SK-N-SH (cell line): ENCODE data around the gene ATG7. TPM values are rescaled to one million over a fixed set of nuclear protein-coding genes. Genes with fewer than 3 reads are reported as not detected.

Source experiments
- CTCF ChIA-PET: fragments of 300-600, 350-600 bp; formaldehyde crosslinking; extraction: SDS; loops from one replicate; lab custom pipeline; 2021; lab: Yijun Ruan, JAX
- POLR2A ChIA-PET: fragments of 350-600 bp; sonication (Branson Sonifier 250); formaldehyde crosslinking; extraction: SDS; loops from one replicate; lab custom pipeline; 2020; ENCODE audit warnings: antibody characterized with exemption, inconsistent platforms; lab: Yijun Ruan, JAX
- DNase-seq: peaks from one replicate; pipeline ENCODE4 v3.0.0; 2012
- H2AFZ ChIP-seq: fragments of 200-600 bp; sonication (generic); 2 replicates; pipeline ENCODE4 v1.8.1; 2016; ENCODE audit warnings: antibody characterized with exemption, mild to moderate bottlenecking, low read depth
- H3F3A ChIP-seq: fragments of 200-600 bp; sonication (generic); replicated peaks from 2 replicates; pipeline ENCODE3; 2016; ENCODE audit warnings: antibody characterized with exemption, mild to moderate bottlenecking; ENCODE audit not compliant: insufficient read depth
- H3K27ac ChIP-seq, 2 experiments: fragments of 200-500 bp in 1 of 2; fragments of 200-600 bp in 1 of 2; sonication (Bioruptor generic) in 1 of 2; sonication (generic), shearing (Covaris generic) in 1 of 2; 2 replicates each; pipeline versions ENCODE4 v1.5.1 to v1.6.1; 2014 to 2016; ENCODE audit warnings: low read depth in 2 of 2, inconsistent platforms in 1 of 2, low read length in 1 of 2, mild to moderate bottlenecking in 1 of 2, mixed read lengths in 1 of 2
- H3K27me3 ChIP-seq: fragments of 200-600 bp; sonication (generic), shearing (Covaris generic); 2 replicates; pipeline ENCODE4 v1.6.1; 2016; ENCODE audit warnings: mixed run types; ENCODE audit not compliant: insufficient read depth
- H3K36me3 ChIP-seq, 2 experiments: fragments of 200-500 bp in 1 of 2; fragments of 200-600 bp in 1 of 2; sonication (Bioruptor generic) in 1 of 2; sonication (generic) in 1 of 2; replicated peaks in 1 of 2; 2 replicates each; pipeline versions ENCODE3 to v1.5.1; 2014 to 2016; ENCODE audit warnings: low read length in 1 of 2, mild to moderate bottlenecking in 1 of 2; ENCODE audit not compliant: insufficient read depth in 2 of 2, control insufficient read depth in 1 of 2
- H3K4me1 ChIP-seq, 2 experiments: fragments of 200-500 bp in 1 of 2; fragments of 200-600 bp in 1 of 2; sonication (Bioruptor generic) in 1 of 2; sonication (generic), shearing (Covaris generic) in 1 of 2; 2 replicates each; pipeline versions ENCODE4 v1.5.1 to v1.6.1; 2014 to 2016; ENCODE audit warnings: low read depth in 1 of 2, low read length in 1 of 2, mixed run types in 1 of 2; ENCODE audit not compliant: insufficient read depth in 2 of 2, control insufficient read depth in 1 of 2
- H3K4me2 ChIP-seq: fragments of 200-600 bp; sonication (generic), shearing (Covaris generic); 2 replicates; pipeline ENCODE4 v1.6.1; 2017; ENCODE audit warnings: mixed run types
- H3K4me3 ChIP-seq, 2 experiments: fragments of 200-500 bp in 1 of 2; fragments of 200-600 bp in 1 of 2; sonication (Bioruptor generic) in 1 of 2; sonication (generic), shearing (Covaris generic) in 1 of 2; 2 replicates each; pipeline versions ENCODE4 v1.5.1 to v1.8.1; 2014 to 2016; ENCODE audit warnings: low read depth in 2 of 2, inconsistent platforms in 1 of 2, low read length in 1 of 2, mild to moderate bottlenecking in 1 of 2, mixed read lengths in 1 of 2, moderate library complexity in 1 of 2
- H3K79me2 ChIP-seq: fragments of 200-600 bp; sonication (generic); 2 replicates; pipeline ENCODE4 v1.8.1; 2017; ENCODE audit warnings: mild to moderate bottlenecking; ENCODE audit not compliant: insufficient read depth
- H3K9ac ChIP-seq: fragments of 200-600 bp; sonication (generic); 2 replicates; pipeline ENCODE4 v1.6.1; 2017; ENCODE audit warnings: mixed run types
- H3K9me2 ChIP-seq: fragments of 200-600 bp; sonication (generic); 2 replicates; pipeline ENCODE4 v1.6.1; 2017; ENCODE audit warnings: mixed run types
- H3K9me3 ChIP-seq: fragments of 200-600 bp; sonication (generic); 2 replicates; pipeline ENCODE4 v1.6.1; 2017; ENCODE audit warnings: mixed run types, mild to moderate bottlenecking, moderate library complexity
- H4K20me1 ChIP-seq: fragments of 200-600 bp; sonication (generic); 2 replicates; pipeline ENCODE4 v1.6.1; 2017; ENCODE audit warnings: mild to moderate bottlenecking, mixed run types; ENCODE audit not compliant: insufficient read depth
- ELF1 ChIP-seq: IDR thresholded peaks from 2 replicates; pipeline ENCODE4 v1.4.0; 2012
- EP300 ChIP-seq, 2 experiments: IDR thresholded peaks; 2 replicates each; pipeline versions ENCODE4 v1.4.0 to v1.6.1; 2012; ENCODE audit warnings: borderline replicate concordance in 1 of 2, low read depth in 1 of 2, low read length in 1 of 2
- EZH2phosphoT487 ChIP-seq: fragments of 200-600 bp; sonication (generic); IDR thresholded peaks from 2 replicates; pipeline ENCODE4 v1.6.1; 2017; ENCODE audit warnings: low read depth, mixed run types, mild to moderate bottlenecking, antibody characterized with exemption, moderate library complexity, borderline replicate concordance
- FOSL2 ChIP-seq: IDR thresholded peaks from 2 replicates; pipeline ENCODE4 v1.4.0; 2012; ENCODE audit warnings: low read depth, mild to moderate bottlenecking, moderate library complexity, borderline replicate concordance
- GABPA ChIP-seq: IDR thresholded peaks from 2 replicates; pipeline ENCODE4 v1.4.0; 2012; ENCODE audit warnings: low read depth, mild to moderate bottlenecking
- JUND ChIP-seq: IDR thresholded peaks from 2 replicates; pipeline ENCODE4 v1.4.0; 2012
- MEF2A ChIP-seq: IDR thresholded peaks from 2 replicates; pipeline ENCODE4 v1.4.0; 2012; ENCODE audit warnings: low read depth, borderline replicate concordance
- NFIC ChIP-seq: IDR thresholded peaks from 2 replicates; pipeline ENCODE4 v1.4.0; 2012; ENCODE audit warnings: borderline replicate concordance
- RAD21 ChIP-seq: IDR thresholded peaks from 2 replicates; pipeline ENCODE4 v1.6.1; 2012; ENCODE audit warnings: mild to moderate bottlenecking, low read length
- RXRA ChIP-seq: IDR thresholded peaks from 2 replicates; pipeline ENCODE4 v1.4.0; 2012; ENCODE audit warnings: low read depth, mild to moderate bottlenecking, borderline replicate concordance
- SIN3A ChIP-seq: IDR thresholded peaks from 2 replicates; pipeline ENCODE4 v1.6.1; 2012; ENCODE audit warnings: low read depth, mild to moderate bottlenecking, low read length, moderate library complexity, borderline replicate concordance
- TAF1 ChIP-seq: IDR thresholded peaks from 2 replicates; pipeline ENCODE4 v1.6.1; 2012; ENCODE audit warnings: low read depth, mild to moderate bottlenecking, low read length, moderate library complexity, borderline replicate concordance
- TCF12 ChIP-seq: IDR thresholded peaks from 2 replicates; pipeline ENCODE4 v1.4.0; 2012
- TEAD4 ChIP-seq: IDR thresholded peaks from 2 replicates; pipeline ENCODE4 v1.4.0; 2012; ENCODE audit warnings: mild to moderate bottlenecking, borderline replicate concordance; ENCODE audit not compliant: insufficient read depth
- YY1 ChIP-seq: IDR thresholded peaks from 2 replicates; pipeline ENCODE4 v1.4.0; 2012; ENCODE audit warnings: low read depth, mild to moderate bottlenecking
- WGBS: methylation state at CpG from one replicate; pipeline ENCODE4 v1.1.6; 2017; ENCODE audit warnings: low lambda C conversion rate; 5-methylcytosine and 5-hydroxymethylcytosine counted together
- polyA plus RNA-seq, 3 experiments: library from polyadenylated mRNA; depleted of rRNA; stranded (reverse); fragments of >200 nt; gene quantifications; 2 replicates each; pipeline ENCODE4 v1.2.3, GENCODE V29; 2012
- TF ChIP-seq, protein P1 (sequence below): IDR thresholded peaks from 2 replicates; pipeline ENCODE4 v1.6.1; 2012; ENCODE audit warnings: mild to moderate bottlenecking, low read depth, low read length, moderate library complexity
- TF ChIP-seq, protein P2 (sequence below): IDR thresholded peaks from 2 replicates; pipeline ENCODE4 v1.4.0; 2012; ENCODE audit warnings: low read depth, borderline replicate concordance
- TF ChIP-seq, protein P3 (sequence below): IDR thresholded peaks from 2 replicates; pipeline ENCODE4 v1.4.0; 2012; ENCODE audit warnings: low read depth, borderline replicate concordance
- TF ChIP-seq, protein P4 (sequence below): IDR thresholded peaks from 2 replicates; pipeline ENCODE4 v1.4.0; 2012; ENCODE audit warnings: low read depth
- TF ChIP-seq, protein P5 (sequence below): fragments of 200-600 bp; sonication (generic); IDR thresholded peaks from 2 replicates; pipeline ENCODE4 v1.6.1; 2017; ENCODE audit warnings: antibody characterized with exemption, mild to moderate bottlenecking, moderate library complexity
- TF ChIP-seq, protein P6 (sequence below): IDR thresholded peaks from 2 replicates; pipeline ENCODE4; 2012

ATG7 gene
- polyA plus RNA-seq, 1 of the 3 experiments (the other 2 are of a cell fraction): 29.5 TPM

DNA sequence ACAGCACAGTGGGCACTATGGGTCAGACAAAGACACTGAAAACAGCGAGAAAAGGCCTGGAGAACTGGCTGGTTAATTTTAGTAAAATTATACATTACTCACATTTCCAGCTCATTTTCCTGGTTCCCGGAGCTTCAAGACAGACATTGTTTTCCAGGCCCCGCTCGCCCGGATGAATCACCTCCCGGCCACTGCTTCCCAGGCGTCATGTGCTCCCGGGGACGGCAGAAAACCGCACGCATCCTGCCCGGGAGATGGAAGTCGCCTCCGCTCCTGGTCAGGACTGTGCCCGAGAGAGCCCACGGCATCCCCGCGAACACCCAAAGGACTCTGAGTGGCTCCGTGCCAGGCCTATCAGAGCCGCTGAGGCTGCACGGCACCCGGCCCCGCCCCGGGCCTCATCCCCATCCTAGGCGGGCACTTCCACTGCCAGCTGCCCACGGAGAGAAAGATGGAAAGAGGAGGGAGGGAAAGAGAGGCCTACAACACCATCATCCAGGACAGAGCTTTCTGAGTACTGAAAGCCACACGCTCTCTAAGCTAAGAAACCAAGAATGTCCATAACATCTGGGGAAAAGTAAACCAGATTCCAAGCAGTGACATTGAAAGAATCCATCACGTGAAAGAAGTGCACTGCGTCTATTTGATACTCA is 296.4 kb downstream of the ATG7 start:
- Histone ChIP-seq H2AFZ (no peak overlapping the region), H3K79me2 (peaks cover 90% of the 10 kb centered on the region), H3K9me3 (no peaks in the 10 kb centered on the region), H3F3A (peaks cover 33% of the 10 kb centered on the region), H3K4me2 (peak overlapping the region; percentile 81), H3K9ac (peak overlapping the region; percentile 75), H3K4me3 (peak overlapping the region; percentile 20 to 59; a peak in 3 of 4 replicates), H3K36me3 (peaks cover 10 to 25% of the 10 kb centered on the region in 2 experiments), H3K27ac (peak overlapping the region; percentile 77 to 99), H4K20me1 (peaks cover 28% of the 10 kb centered on the region), H3K4me1 (peaks cover 14 to 15% of the 10 kb centered on the region in 2 experiments; a peak in 3 of 4 replicates), H3K27me3 (no peaks in the 10 kb centered on the region), H3K9me2 (no peaks in the 10 kb centered on the region)
- TF ChIP-seq, protein P1, sequence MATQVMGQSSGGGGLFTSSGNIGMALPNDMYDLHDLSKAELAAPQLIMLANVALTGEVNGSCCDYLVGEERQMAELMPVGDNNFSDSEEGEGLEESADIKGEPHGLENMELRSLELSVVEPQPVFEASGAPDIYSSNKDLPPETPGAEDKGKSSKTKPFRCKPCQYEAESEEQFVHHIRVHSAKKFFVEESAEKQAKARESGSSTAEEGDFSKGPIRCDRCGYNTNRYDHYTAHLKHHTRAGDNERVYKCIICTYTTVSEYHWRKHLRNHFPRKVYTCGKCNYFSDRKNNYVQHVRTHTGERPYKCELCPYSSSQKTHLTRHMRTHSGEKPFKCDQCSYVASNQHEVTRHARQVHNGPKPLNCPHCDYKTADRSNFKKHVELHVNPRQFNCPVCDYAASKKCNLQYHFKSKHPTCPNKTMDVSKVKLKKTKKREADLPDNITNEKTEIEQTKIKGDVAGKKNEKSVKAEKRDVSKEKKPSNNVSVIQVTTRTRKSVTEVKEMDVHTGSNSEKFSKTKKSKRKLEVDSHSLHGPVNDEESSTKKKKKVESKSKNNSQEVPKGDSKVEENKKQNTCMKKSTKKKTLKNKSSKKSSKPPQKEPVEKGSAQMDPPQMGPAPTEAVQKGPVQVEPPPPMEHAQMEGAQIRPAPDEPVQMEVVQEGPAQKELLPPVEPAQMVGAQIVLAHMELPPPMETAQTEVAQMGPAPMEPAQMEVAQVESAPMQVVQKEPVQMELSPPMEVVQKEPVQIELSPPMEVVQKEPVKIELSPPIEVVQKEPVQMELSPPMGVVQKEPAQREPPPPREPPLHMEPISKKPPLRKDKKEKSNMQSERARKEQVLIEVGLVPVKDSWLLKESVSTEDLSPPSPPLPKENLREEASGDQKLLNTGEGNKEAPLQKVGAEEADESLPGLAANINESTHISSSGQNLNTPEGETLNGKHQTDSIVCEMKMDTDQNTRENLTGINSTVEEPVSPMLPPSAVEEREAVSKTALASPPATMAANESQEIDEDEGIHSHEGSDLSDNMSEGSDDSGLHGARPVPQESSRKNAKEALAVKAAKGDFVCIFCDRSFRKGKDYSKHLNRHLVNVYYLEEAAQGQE: peak; percentile 28; the same call in 1 of the 2 replicates
- TF ChIP-seq TCF12: peak; percentile 61
- peak; percentile 13; the same call in 1 of the 2 replicates for TF ChIP-seq ELF1
- TF ChIP-seq TEAD4: no peak; the same call in none of the 2 replicates
- TF ChIP-seq RAD21: no peak
- peak; percentile 48; the same call in 1 of the 2 replicates for TF ChIP-seq TAF1
- TF ChIP-seq NFIC: peak; percentile 70
- 0 out of 2 replicates have a peak, but pooled peaks have one; percentile 12 for TF ChIP-seq YY1
- TF ChIP-seq EZH2phosphoT487: no peak
- peak; percentile 70; the same call in 1 of the 2 replicates for TF ChIP-seq JUND
- TF ChIP-seq, protein P2, sequence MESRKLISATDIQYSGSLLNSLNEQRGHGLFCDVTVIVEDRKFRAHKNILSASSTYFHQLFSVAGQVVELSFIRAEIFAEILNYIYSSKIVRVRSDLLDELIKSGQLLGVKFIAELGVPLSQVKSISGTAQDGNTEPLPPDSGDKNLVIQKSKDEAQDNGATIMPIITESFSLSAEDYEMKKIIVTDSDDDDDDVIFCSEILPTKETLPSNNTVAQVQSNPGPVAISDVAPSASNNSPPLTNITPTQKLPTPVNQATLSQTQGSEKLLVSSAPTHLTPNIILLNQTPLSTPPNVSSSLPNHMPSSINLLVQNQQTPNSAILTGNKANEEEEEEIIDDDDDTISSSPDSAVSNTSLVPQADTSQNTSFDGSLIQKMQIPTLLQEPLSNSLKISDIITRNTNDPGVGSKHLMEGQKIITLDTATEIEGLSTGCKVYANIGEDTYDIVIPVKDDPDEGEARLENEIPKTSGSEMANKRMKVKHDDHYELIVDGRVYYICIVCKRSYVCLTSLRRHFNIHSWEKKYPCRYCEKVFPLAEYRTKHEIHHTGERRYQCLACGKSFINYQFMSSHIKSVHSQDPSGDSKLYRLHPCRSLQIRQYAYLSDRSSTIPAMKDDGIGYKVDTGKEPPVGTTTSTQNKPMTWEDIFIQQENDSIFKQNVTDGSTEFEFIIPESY: 0 out of 2 replicates have a peak, but pooled peaks have one; percentile 60
- TF ChIP-seq RXRA: no peak
- TF ChIP-seq, protein P3, sequence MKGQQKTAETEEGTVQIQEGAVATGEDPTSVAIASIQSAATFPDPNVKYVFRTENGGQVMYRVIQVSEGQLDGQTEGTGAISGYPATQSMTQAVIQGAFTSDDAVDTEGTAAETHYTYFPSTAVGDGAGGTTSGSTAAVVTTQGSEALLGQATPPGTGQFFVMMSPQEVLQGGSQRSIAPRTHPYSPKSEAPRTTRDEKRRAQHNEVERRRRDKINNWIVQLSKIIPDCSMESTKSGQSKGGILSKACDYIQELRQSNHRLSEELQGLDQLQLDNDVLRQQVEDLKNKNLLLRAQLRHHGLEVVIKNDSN: peak; percentile 77
- TF ChIP-seq, protein P4, sequence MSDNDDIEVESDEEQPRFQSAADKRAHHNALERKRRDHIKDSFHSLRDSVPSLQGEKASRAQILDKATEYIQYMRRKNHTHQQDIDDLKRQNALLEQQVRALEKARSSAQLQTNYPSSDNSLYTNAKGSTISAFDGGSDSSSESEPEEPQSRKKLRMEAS: peak; percentile 70
- peak; percentile 85 for TF ChIP-seq FOSL2
- TF ChIP-seq, protein P5, sequence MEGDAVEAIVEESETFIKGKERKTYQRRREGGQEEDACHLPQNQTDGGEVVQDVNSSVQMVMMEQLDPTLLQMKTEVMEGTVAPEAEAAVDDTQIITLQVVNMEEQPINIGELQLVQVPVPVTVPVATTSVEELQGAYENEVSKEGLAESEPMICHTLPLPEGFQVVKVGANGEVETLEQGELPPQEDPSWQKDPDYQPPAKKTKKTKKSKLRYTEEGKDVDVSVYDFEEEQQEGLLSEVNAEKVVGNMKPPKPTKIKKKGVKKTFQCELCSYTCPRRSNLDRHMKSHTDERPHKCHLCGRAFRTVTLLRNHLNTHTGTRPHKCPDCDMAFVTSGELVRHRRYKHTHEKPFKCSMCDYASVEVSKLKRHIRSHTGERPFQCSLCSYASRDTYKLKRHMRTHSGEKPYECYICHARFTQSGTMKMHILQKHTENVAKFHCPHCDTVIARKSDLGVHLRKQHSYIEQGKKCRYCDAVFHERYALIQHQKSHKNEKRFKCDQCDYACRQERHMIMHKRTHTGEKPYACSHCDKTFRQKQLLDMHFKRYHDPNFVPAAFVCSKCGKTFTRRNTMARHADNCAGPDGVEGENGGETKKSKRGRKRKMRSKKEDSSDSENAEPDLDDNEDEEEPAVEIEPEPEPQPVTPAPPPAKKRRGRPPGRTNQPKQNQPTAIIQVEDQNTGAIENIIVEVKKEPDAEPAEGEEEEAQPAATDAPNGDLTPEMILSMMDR: no peak
- 0 out of 2 replicates have a peak, but pooled peaks have one; percentile 12 for TF ChIP-seq SIN3A
- TF ChIP-seq GABPA: 0 out of 2 replicates have a peak, but pooled peaks have one; percentile 34
- peak in 1 of 2 experiments; percentile 75; a peak in 2 of 4 replicates for TF ChIP-seq EP300 (IDR thresholded peaks at IDR 0.05; ENCODE audit: borderline replicate concordance in 1 of 2, low read depth in 1 of 2, low read length in 1 of 2)
- peak; percentile 42; the same call in 1 of the 2 replicates for TF ChIP-seq MEF2A
- TF ChIP-seq, protein P6, sequence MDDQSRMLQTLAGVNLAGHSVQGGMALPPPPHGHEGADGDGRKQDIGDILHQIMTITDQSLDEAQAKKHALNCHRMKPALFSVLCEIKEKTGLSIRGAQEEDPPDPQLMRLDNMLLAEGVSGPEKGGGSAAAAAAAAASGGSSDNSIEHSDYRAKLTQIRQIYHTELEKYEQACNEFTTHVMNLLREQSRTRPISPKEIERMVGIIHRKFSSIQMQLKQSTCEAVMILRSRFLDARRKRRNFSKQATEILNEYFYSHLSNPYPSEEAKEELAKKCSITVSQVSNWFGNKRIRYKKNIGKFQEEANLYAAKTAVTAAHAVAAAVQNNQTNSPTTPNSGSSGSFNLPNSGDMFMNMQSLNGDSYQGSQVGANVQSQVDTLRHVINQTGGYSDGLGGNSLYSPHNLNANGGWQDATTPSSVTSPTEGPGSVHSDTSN: peak; percentile 71
- CTCF ChIA-PET: no interaction called here
- POLR2A ChIA-PET: no interaction called here
- DNase-seq: no peak
- 10% methylated on average over 25 of the region's 29 CpGs for WGBS
